ENCODE measurements around the gene FPR1.
"Not testable (repeated sequence)": the region's sequence is repeated elsewhere in the genome, so short reads cannot be mapped to it uniquely, and the experiment has no call there.

Gene FPR1

GRCh38 chr19:51779181-51779580 lies 27.5 kb upstream of the FPR1 start:
- no peak for DNase-seq

DNA sequence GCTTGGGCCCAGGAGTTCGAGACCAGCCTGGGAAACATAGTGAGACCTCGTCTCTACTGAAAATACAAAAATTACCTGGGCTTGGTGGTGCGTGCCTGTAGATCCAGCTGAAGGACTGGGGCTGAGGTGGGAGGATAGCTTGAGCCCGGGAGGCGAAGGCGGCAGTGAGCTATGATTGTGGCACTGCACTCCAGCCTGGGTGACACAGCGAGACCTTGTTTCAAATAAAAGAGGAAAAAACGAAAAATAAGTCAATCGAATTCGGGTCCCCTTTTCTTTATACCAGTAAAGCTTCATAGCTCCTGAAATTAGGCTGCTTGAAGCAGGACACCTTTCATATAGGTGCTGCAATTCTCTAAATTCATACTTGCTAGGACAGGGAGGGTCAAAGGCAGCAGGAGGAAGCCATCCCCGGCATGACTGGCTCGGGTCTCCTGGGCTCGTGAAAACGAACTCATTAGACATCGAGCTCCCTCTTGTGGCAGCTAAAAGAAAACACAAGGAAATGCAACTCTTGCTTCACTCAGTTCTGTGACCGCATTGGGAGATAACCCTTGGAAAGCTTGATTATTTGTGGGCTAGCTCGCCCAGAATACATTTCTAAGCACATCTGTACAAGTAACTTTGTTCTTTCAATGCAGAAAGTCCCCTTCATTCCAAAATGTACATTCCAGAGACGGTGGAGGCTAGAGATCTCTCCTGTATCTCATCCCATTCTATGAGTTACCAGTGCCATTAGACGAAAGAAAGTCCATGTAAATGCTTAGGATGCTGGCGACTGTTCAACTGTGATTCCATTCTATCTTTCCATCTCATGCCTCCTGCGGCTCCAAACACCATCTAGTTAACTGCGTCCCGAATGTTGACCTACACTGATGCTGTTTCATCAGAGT lies 26.1 kb upstream of the FPR1 start:
- DNase-seq = peak; percentile 26

- not testable (repeated sequence) for DNase-seq
These were observed 24.9 kb upstream of the FPR1 start for GRCh38 chr19:51776561-51776960.

- DNase-seq = no peak
These were observed 21.3 kb upstream of the FPR1 start for GRCh38 chr19:51772977-51773376.

GRCh38 chr19:51771376-51772130 lies 19.9 kb upstream of the FPR1 start:
- no peak for DNase-seq

GRCh38 chr19:51766461-51766860 lies 14.8 kb upstream of the FPR1 start:
- no peak for DNase-seq

GRCh38 chr19:51765086-51765485 lies 13.4 kb upstream of the FPR1 start:
- no peak for DNase-seq

DNA sequence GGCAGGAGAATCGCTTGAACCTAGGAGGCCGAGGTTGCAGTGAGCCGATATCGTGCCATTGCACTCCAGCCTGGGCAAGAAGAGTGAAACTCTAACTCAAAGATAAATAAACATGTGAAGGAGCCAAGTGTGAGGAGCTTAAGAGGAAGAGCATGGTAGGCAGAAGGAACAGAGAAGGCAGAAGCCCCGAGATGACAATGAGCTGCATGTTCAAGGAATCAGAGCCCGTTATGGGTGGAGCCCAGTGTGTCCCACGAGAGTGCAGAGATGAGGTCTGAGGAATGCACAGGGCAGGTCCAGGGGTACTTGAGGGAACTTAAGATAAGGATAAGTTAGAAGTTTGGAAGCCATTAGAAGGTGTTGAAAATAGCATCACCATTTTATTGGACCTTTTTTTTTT lies 10.0 kb upstream of the FPR1 start:
- no peak for DNase-seq

- DNase-seq = no peak
These were observed 9.1 kb upstream of the FPR1 start, which contains the start of gene FPR2 for GRCh38 chr19:51760697-51761356. Gene FPR2 (plus strand): TSS chr19:51761180. CDS start chr19:51768659, 7,479 bp downstream.

DNA sequence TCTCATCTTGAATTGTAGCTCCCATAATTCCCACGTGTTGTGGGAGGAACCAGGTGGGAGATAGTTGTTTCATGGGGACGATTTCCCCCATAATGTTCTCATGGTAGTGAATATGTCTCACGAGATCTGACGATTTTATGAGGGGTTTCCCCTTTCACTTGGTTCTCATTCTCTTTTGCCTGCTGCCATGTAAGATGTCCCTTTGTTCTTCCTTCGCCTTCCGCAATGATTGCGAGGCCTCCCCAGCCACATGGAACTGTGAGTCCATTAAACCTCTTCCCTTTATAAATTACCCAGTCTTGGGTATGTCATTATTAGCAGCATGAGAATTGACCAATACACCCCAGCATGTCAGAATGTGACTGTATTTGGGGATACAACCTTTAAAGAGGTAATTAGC lies 3.9 kb upstream of the FPR1 start:
- no peak for DNase-seq

DNA sequence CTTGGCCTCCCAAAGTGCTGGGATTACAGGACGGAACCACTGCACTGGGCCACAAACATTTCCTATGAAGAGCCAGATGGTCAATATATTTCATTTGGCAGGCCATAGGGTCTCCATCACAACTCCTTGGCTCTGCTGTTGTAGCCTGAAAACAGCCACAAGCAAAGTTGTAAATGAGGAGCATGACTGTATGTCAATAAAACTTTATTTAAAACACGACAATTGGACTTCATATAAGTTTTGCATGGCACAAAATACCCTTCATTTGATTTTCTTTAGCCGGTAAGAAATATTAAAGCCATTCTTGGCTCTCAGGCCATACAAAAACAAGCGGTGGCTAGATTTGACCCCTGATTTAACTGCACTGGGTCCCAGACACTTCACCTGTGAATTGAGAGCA lies 3.1 kb upstream of the FPR1 start:
- no peak for DNase-seq

DNA sequence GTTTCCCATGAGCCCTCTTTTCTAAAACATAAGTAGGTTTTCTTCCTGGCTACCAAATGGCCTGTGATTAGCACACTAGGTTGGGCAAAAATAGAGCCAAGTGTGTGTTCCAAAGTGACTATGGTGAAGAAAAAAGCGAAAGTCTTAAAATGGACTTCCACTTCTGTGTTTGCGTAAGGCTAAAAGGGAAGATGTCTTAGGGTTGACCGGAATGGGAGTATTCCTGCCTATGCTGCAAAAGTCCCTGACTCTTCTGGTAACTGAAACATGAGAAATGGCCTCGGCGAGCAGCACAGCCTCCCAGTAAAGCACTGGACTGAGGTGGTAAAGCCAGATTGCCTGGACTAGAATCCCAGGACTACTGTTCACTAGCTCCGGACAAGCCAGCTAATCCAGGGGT lies 2.4 kb upstream of the FPR1 start:
- DNase-seq = no peak

DNA sequence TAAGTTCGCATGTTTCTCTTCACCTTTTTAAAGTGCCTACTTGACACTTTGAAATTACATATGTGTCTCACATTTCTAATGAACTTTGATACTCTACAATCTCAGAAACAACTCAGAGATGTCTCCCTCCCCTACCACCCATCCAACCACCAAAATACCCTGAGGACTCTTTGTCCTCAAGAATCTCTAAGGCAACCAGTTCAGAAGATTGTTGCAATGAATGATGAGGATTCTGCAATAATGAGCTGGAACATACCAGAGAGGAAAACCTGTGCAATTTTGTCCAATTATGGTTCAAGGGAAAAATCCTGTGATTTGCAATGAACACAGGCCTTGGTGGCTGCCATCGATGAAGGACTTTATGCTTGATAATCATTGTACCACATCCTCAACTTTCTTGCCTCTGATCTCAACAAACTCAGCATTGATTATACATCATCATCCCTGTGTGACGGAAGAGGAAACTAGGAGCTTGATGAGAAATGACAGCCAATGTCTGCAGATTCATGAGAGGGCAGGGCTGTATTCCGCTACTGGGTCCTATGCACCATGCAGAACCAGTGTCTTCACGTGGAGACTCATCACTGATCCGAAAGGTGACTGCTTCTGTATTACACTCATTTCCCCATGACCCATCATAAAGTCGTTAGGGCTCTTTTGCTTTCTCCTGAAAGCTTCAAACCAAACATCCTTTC lies 1.1 kb downstream of the FPR1 start:
- DNase-seq = no peak

DNA sequence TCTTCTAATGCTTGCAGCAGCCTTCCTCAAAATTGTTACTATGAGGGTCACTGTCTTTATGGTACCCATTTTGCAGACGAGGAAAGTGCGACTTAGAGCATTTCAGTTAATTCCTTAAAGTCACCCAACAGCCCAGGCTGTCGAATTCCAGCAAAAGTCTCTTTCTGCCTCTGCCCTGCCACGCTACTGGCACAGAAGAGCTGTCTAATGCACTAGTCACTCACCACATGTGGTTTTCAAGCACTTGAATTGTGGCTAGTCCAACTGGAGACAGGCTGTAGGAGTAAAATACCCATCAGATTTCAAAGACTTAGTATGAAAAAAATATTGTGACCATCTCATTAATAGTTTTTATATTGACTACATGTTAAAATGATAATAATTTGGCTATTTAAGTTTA lies 1.7 kb downstream of the FPR1 start:
- DNase-seq = peak; percentile 9

DNA sequence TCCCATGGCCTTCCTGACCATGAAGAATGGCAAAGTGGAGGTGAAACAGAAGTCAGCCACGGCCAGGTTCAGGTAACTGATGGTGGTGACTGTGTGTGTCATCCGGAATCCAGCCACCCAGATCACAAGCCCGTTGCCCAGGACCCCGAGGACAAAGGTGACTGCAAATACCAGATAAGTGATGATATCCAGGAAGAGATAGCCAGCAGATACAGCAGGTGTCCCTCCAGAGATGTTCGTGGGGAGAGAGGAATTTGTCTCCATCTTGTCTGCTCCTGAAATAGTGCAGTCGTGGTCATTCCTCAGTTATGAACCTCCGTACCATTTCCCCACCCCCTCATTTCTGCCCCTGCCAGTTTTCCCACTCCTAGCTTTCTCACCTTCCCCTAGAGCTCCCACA lies 4.9 kb downstream of the FPR1 start:
- DNase-seq = no peak

- peak; percentile 43 for DNase-seq
These were observed 8.3 kb downstream of the FPR1 start for GRCh38 chr19:51743405-51743804.

DNA sequence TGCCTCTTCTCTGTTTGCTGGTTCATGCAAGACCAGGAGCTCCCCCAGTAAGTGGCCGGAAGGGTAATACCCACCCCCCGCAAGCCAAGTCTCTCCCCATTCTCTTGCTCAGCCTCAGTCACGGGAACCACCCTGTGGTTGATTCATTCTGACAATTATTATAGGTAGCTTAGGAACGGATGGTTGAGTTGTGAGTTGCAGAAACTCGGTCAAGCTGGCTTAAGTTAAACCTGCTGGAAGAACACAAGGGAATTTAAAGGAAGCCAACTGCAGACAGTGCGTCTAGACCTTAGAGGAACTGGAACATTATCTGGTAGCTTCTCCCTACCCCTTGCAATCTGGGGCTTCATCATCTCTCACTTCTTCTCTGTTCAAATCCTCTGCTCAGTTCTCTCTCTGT lies 8.9 kb downstream of the FPR1 start:
- peak; percentile 23 for DNase-seq

- DNase-seq = no peak
These were observed 11.3 kb downstream of the FPR1 start for GRCh38 chr19:51740356-51740755.

- DNase-seq = no peak
These were observed 12.0 kb downstream of the FPR1 start for GRCh38 chr19:51739466-51740213.

- DNase-seq = not testable (repeated sequence)
These were observed 13.2 kb downstream of the FPR1 start for GRCh38 chr19:51738523-51738922.

- no peak for DNase-seq
These were observed 13.8 kb downstream of the FPR1 start for GRCh38 chr19:51737924-51738323.

DNA sequence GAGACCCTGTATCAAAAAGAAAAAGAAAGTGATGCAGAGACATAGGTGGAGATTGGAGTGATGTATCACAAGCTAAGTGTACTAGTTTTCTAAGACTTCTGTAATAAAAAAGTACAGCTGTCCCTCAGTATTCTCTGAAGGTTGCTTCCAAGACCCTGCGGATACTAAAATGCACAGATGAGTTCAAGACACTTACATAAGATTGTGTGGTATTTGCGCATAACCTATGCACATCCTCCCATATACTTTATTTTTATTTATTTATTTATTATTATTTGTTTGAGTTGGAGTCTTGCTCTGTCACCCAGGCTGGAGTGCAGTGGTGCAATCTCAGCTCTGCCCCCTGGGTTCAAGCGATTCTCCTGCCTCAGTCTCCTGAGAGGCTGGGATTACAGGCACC lies 14.3 kb downstream of the FPR1 start:
- DNase-seq = no peak

Measured in T1000 (cell line).